B cell (primary cell): Measurements from ENCODE around the gene SETD6. TPM values are rescaled to one million over a fixed set of nuclear protein-coding genes. Genes with fewer than 3 reads are reported as not detected.
A peak's percentile ranks its signal among the peaks of the same experiment; 100 is the strongest.

Experiments used
- ATAC-seq: fragments of 200-7000 bp; cut with Tn5 transposase; one replicate; pipeline ENCODE4 v1.10.0; 2021; ENCODE audit warnings: low read depth, mild to moderate bottlenecking, moderate number of reproducible peaks, moderate library complexity
- CTCF ChIA-PET: fragments of 350-600 bp; sonication (Branson Sonifier 250); formaldehyde crosslinking; loops from one replicate; lab custom pipeline; 2021; ENCODE audit warnings: antibody characterized with exemption, inconsistent platforms; lab: Charles Lee
- POLR2A ChIA-PET: fragments of 350-600 bp; sonication (Branson Sonifier 250); formaldehyde crosslinking; loops from one replicate; lab custom pipeline; 2021; ENCODE audit warnings: antibody characterized with exemption; lab: Charles Lee
- DNase-seq: peaks from one replicate; pipeline ENCODE4 v3.0.0; 2013
- H2AFZ ChIP-seq: 2 replicates; pipeline ENCODE4 v1.6.1; 2012; ENCODE audit warnings: mild to moderate bottlenecking, low read depth, low read length; ENCODE audit not compliant: insufficient read depth, poor library complexity, severe bottlenecking
- H3K27ac ChIP-seq, 2 donors: 1 replicate in 1 of 2; 2 replicates in 1 of 2; pipeline ENCODE4 v1.5.1; 2012 to 2013; ENCODE audit warnings: low read length in 2 of 2, mild to moderate bottlenecking in 2 of 2, moderate library complexity in 1 of 2
- H3K27me3 ChIP-seq, 4 experiments: fragments of 200-600 bp in 1 of 4; sonication (generic) in 1 of 4; replicated peaks in 1 of 4; 1 replicate in 2 of 4; 2 replicates in 2 of 4; pipeline versions ENCODE4 v1.6.1 to v1.7.0; 2013 to 2016; ENCODE audit warnings: low read length in 3 of 4, mild to moderate bottlenecking in 2 of 4, mixed read lengths in 1 of 4, moderate library complexity in 1 of 4; ENCODE audit not compliant: insufficient read depth in 4 of 4, control insufficient read depth in 3 of 4; ENCODE audit errors: control extremely low read depth in 1 of 4
- H3K36me3 ChIP-seq, 2 experiments: replicated peaks in 1 of 2; 1 replicate in 1 of 2; 2 replicates in 1 of 2; pipeline versions ENCODE4 v1.6.1 to v1.7.1; 2013; ENCODE audit warnings: low read length in 1 of 2; ENCODE audit not compliant: insufficient read depth in 2 of 2, control insufficient read depth in 1 of 2; ENCODE audit errors: control extremely low read depth in 1 of 2, extremely low read depth in 1 of 2
- H3K4me1 ChIP-seq, 2 donors: fragments of 200-600 bp in 1 of 2; sonication (generic) in 1 of 2; 1 replicate in 1 of 2; 2 replicates in 1 of 2; pipeline versions ENCODE4 v1.5.1 to v1.6.1; 2013 to 2017; ENCODE audit warnings: low read length in 2 of 2; ENCODE audit not compliant: control insufficient read depth in 2 of 2, insufficient read depth in 2 of 2
- H3K4me2 ChIP-seq: replicated peaks from 2 replicates; pipeline ENCODE3; 2012; ENCODE audit warnings: mild to moderate bottlenecking, low read depth, low read length; ENCODE audit not compliant: poor library complexity, severe bottlenecking
- H3K4me3 ChIP-seq, 5 experiments: fragments of 200-600 bp in 1 of 5; sonication (generic) in 1 of 5; 1 replicate in 3 of 5; 2 replicates in 2 of 5; pipeline versions ENCODE4 v1.5.1 to v1.7.0; 2011 to 2016; ENCODE audit warnings: low read length in 4 of 5, mild to moderate bottlenecking in 4 of 5, low read depth in 2 of 5, control low read depth in 1 of 5, moderate library complexity in 1 of 5; ENCODE audit not compliant: insufficient read depth in 1 of 5; ENCODE audit errors: control extremely low read depth in 1 of 5, extremely low read depth in 1 of 5
- H3K79me2 ChIP-seq: fragments of 200-600 bp; sonication (generic); one replicate; pipeline ENCODE4 v1.6.0; 2016; ENCODE audit warnings: low read length; ENCODE audit not compliant: control insufficient read depth, insufficient read depth
- H3K9ac ChIP-seq: fragments of 200-600 bp; sonication (generic); 2 replicates; pipeline ENCODE4 v1.6.1; 2017; ENCODE audit warnings: mild to moderate bottlenecking, low read length, moderate library complexity
- H3K9me3 ChIP-seq, 3 donors: one replicate each; pipeline versions ENCODE4 v1.6.1 to v1.7.1; 2013; ENCODE audit warnings: low read length in 2 of 3; ENCODE audit not compliant: control insufficient read depth in 2 of 3, insufficient read depth in 1 of 3; ENCODE audit errors: control extremely low read depth in 1 of 3
- H4K20me1 ChIP-seq: 2 replicates; pipeline ENCODE4 v1.6.0; 2012; ENCODE audit warnings: mild to moderate bottlenecking, low read length; ENCODE audit not compliant: insufficient read depth, control insufficient read depth, poor library complexity, severe bottlenecking
- H3K27ac Mint-ChIP-seq: one replicate; pipeline ENCODE4 v1.8.0; 2021; ENCODE audit warnings: mixed read lengths
- H3K27me3 Mint-ChIP-seq: one replicate; pipeline ENCODE4 v1.8.0; 2021; ENCODE audit warnings: mixed read lengths
- H3K4me1 Mint-ChIP-seq: one replicate; pipeline ENCODE4 v1.8.0; 2021; ENCODE audit warnings: mixed read lengths
- H3K4me3 Mint-ChIP-seq: one replicate; pipeline ENCODE4 v1.8.0; 2021; ENCODE audit warnings: mixed read lengths
- H3K9me3 Mint-ChIP-seq: one replicate; pipeline ENCODE4 v1.8.0; 2022; ENCODE audit warnings: mixed read lengths; ENCODE audit not compliant: insufficient read depth
- CTCF ChIP-seq: fragments of 200-600 bp; IDR thresholded peaks from one replicate; pipeline ENCODE4 v1.8.0; 2022; ENCODE audit warnings: antibody characterized with exemption, mild to moderate bottlenecking
- EZH2 ChIP-seq: IDR thresholded peaks from 2 replicates; pipeline ENCODE4 v1.6.1; 2012; ENCODE audit warnings: borderline replicate concordance, low read depth, mild to moderate bottlenecking, moderate library complexity, low read length; ENCODE audit not compliant: insufficient read depth, poor library complexity, severe bottlenecking
- WGBS: methylation state at CpG from one replicate; pipeline ENCODE4 v1.1.5; 2013; ENCODE audit warnings: missing lambda C conversion rate; ENCODE audit not compliant: insufficient coverage; 5-methylcytosine and 5-hydroxymethylcytosine counted together
- intact Hi-C: fragments of 100-400 bp; cut with micrococcal nuclease; formaldehyde crosslinking; loops from one replicate; pipeline ENCODE4 v1.10.0; 2022
- polyA plus RNA-seq: library from polyadenylated mRNA; depleted of rRNA; stranded (reverse); fragments of >200 nt; gene quantifications from 2 replicates; pipeline ENCODE4 v1.2.3, GENCODE V29; 2012
- total RNA-seq, 2 donors: library from RNA; stranded (reverse); fragments of 120-200 nt in 1 of 2; gene quantifications; 1 replicate in 1 of 2; 2 replicates in 1 of 2; pipeline versions ENCODE4 v1.2.3 to v1.2.4, GENCODE V29; 2013 to 2022

Gene SETD6
- total and polyA plus RNA-seq, 2 donors (not counting 1 experiment from before 2014, with no cell fraction given), result 24.2 to 37.4 TPM

- H3K79me2 ChIP-seq, result no peaks in the 10 kb centered on the region
- no peak overlapping the region for H3K27ac Mint-ChIP-seq
- no peaks in the 10 kb centered on the region for H3K9me3 Mint-ChIP-seq
- H3K36me3 ChIP-seq, result no peaks in the 10 kb centered on the region
- peaks cover 0 to 12% (median 0%) of the 10 kb centered on the region in 3 donors for H3K9me3 ChIP-seq
- DNase-seq, result peak; percentile 61
- peaks cover 0 to 47% (median 17%) of the 10 kb centered on the region in 4 experiments for H3K27me3 ChIP-seq
- H3K4me3 ChIP-seq, result peak overlapping the region in 4 of 5 experiments; percentile 55 to 73 (median 58)
- no peak overlapping the region for H3K27ac ChIP-seq
- no peaks in the 10 kb centered on the region for H4K20me1 ChIP-seq
- intact Hi-C loops, result loop anchor here (1.0 kb wide), 1 partner anchor 14 kb away; the partner anchor contains the start of gene SETD6
- peak overlapping the region; percentile 75 for H2AFZ ChIP-seq
- H3K4me2 ChIP-seq, result peak overlapping the region; percentile 98
- WGBS, result 12% methylated on average over 41 of the region's 42 CpGs
- peaks cover 23 to 25% of the 10 kb centered on the region in 2 donors for H3K4me1 ChIP-seq
- H3K27me3 Mint-ChIP-seq, result peaks cover 23% of the 10 kb centered on the region
- peak overlapping the region; percentile 71 for H3K9ac ChIP-seq
- peak overlapping the region; percentile 89 for H3K4me3 Mint-ChIP-seq
- peaks cover 22% of the 10 kb centered on the region for H3K4me1 Mint-ChIP-seq
- no peak for TF ChIP-seq CTCF
- TF ChIP-seq EZH2, result no peak
- peak; percentile 39 for ATAC-seq
- ChIA-PET POLR2A (no interaction called here), CTCF (interaction anchor here (0.6 to 1.9 kb wide), 3 partner anchors 12 to 14 kb away, joined by 3 to 4 read pairs (median 3); no protein-coding TSS in a partner anchor)
Observed at GRCh38 chr16:58501242-58502131, 13.8 kb upstream of the SETD6 start.
